ENCODE data around the gene UPK2. TPM values are rescaled to one million over a fixed set of nuclear protein-coding genes. Genes with fewer than 3 reads are reported as not detected.

Gene UPK2
- total and polyA plus RNA-seq, 2 of the 13 experiments (the other 11 are each of a cell fraction or from before 2014, with no cell fraction given), result not detected

- TF ChIP-seq MTA1 (CRISPR knock-in tag; IDR thresholded peaks at IDR 0.05; ENCODE audit: borderline replicate concordance) (peak; percentile 63; the same call in 1 of the 2 replicates), TBX3 (IDR thresholded peaks at IDR 0.05; ENCODE audit: borderline replicate concordance) (no peak), ZMYM3 (CRISPR knock-in tag; IDR thresholded peaks at IDR 0.05) (no peak), RFXANK (CRISPR knock-in tag; IDR thresholded peaks at IDR 0.05) (no peak), ZNF513 (CRISPR knock-in tag; conservative IDR thresholded peaks at IDR 0.05) (no peak), JUND (CRISPR knock-in tag; IDR thresholded peaks at IDR 0.05) (no peak), GABPA (IDR thresholded peaks at IDR 0.05; ENCODE audit: low read depth, low read length) (no peak), GABPA (CRISPR knock-in tag; IDR thresholded peaks at IDR 0.05; ENCODE audit: low read depth) (0 out of 2 replicates have a peak, but pooled peaks have one; percentile 1), SNAPC2 (CRISPR knock-in tag; IDR thresholded peaks at IDR 0.05) (no peak), GMEB1 (CRISPR knock-in tag; IDR thresholded peaks at IDR 0.05; ENCODE audit: borderline replicate concordance) (no peak), REXO4 (CRISPR knock-in tag; IDR thresholded peaks at IDR 0.05; ENCODE audit: borderline replicate concordance) (no peak), ZNF205 (CRISPR knock-in tag; IDR thresholded peaks at IDR 0.05) (no peak), XBP1 (CRISPR knock-in tag; IDR thresholded peaks at IDR 0.05) (no peak), EP300 (IDR thresholded peaks at IDR 0.05; ENCODE audit: low read depth in 2 of 2, low read length in 2 of 2) (0 out of 4 replicates have a peak, but pooled peaks of 1 of the 2 experiments have one; percentile 33), EP300 (CRISPR knock-in tag; IDR thresholded peaks at IDR 0.05; ENCODE audit: borderline replicate concordance) (peak; percentile 66; the same call in 1 of the 2 replicates), TBP (CRISPR knock-in tag; IDR thresholded peaks at IDR 0.05) (no peak), SRSF1 (optimal IDR thresholded peaks at IDR 0.05; ENCODE audit: low read depth, low read length) (peak; percentile 59)
These were observed 44.0 kb upstream of the UPK2 start (continued) for GRCh38 chr11:118911880-118912741.

All from HepG2 (cell line).